Activated CD4-positive, alpha-beta T cell treated with anti-CD3 and anti-CD28 coated beads for 36 hours (primary cell): Measurements from ENCODE around the gene ATP5ME. TPM values are rescaled to one million over a fixed set of nuclear protein-coding genes. Genes with fewer than 3 reads are reported as not detected.

Experiments
- ATAC-seq: fragments of 200-7000 bp; cut with Tn5 transposase; one replicate; pipeline ENCODE4 v1.10.0; 2021; ENCODE audit warnings: mild to moderate bottlenecking, moderate library complexity
- CTCF ChIA-PET: fragments of 350-600 bp; sonication (Branson Sonifier 250); formaldehyde crosslinking; loops from one replicate; lab custom pipeline; 2021; ENCODE audit warnings: antibody characterized with exemption; lab: Charles Lee
- POLR2A ChIA-PET: fragments of 350-600 bp; sonication (Branson Sonifier 250); formaldehyde crosslinking; loops from one replicate; lab custom pipeline; 2021; ENCODE audit warnings: antibody characterized with exemption, inconsistent platforms; lab: Charles Lee
- DNase-seq: peaks from one replicate; pipeline ENCODE4 v3.0.0-alpha.2; 2020
- H3K27ac Mint-ChIP-seq: one replicate; pipeline ENCODE4 v1.8.0; 2021; ENCODE audit warnings: mixed read lengths
- H3K27me3 Mint-ChIP-seq: one replicate; pipeline ENCODE4 v1.8.0; 2021; ENCODE audit warnings: mixed read lengths
- H3K36me3 Mint-ChIP-seq: one replicate; pipeline ENCODE4 v1.8.0; 2021; ENCODE audit warnings: low read depth, mixed read lengths
- H3K4me1 Mint-ChIP-seq: one replicate; pipeline ENCODE4 v1.8.0; 2021; ENCODE audit warnings: mixed read lengths
- H3K4me3 Mint-ChIP-seq: one replicate; pipeline ENCODE4 v1.8.0; 2021; ENCODE audit warnings: mild to moderate bottlenecking, moderate library complexity, mixed read lengths
- H3K9me3 Mint-ChIP-seq: one replicate; pipeline ENCODE4 v1.8.0; 2021; ENCODE audit warnings: low read depth, mixed read lengths
- intact Hi-C, 2 experiments: fragments of 100-400 bp; cut with DNase I in 1 of 2; cut with micrococcal nuclease in 1 of 2; formaldehyde crosslinking; loops; one replicate each; pipeline versions ENCODE4 v1.14.2 to v1.15.1; 2022 to 2024; cut with DNase I, micrococcal nuclease
- total RNA-seq, 2 experiments: library from RNA; stranded (reverse); gene quantifications; one replicate each; pipeline ENCODE4 v1.2.3, GENCODE V29; 2021

ATP5ME gene
- total RNA-seq, 2 experiments from 2014 or later: 147 to 210 TPM

DNA sequence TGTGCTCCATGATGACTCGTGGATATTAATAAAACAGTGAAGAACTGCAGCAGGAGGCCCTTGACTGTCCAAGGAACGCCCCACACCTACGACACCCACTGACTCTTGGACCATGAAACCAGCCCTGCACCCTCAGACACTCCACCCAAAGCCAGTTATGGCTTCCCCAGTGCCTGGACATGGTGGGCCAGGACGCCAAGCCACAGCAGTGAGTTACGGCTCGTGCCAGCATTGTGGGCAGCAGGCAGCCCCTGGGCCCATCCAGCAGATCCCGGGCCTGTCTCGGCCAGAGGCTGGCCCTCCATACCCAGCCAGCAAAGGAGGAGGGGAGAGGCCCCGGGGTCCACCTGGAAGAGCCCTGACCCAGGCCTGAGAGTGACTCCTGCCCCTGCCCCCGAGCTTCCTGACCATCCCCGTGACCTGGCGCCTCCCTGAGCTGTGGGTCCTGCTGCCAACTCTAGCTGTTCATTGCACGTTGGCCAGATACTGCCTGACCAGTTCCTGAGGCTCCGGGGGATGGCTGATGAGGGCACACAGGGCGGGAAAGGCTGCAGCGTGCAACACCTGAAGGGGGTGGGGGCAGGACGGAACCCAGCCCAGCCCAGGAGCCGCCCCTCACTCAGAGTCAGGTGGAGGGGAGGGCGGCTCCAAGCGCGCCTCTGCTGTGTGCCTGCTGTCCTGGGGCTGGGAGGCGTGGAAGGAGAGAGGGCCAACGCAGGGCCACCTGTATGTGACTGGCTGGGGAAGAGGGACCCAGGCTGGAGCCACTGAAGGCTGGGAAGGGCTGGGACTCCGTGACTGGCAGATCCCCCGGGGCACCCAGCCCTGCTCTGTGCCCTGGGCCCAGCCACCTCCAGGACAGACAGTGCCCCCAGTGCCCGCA is 14.1 kb upstream of the ATP5ME start:
- DNase-seq (peak; percentile 9), ATAC-seq (no peak)
- Mint-ChIP-seq H3K9me3 (no peaks in the 10 kb centered on the region), H3K4me3 (no peak overlapping the region), H3K36me3 (no peaks in the 10 kb centered on the region), H3K27me3 (peaks cover 10% of the 10 kb centered on the region), H3K27ac (no peak overlapping the region), H3K4me1 (no peaks in the 10 kb centered on the region)
- POLR2A ChIA-PET: no interaction called here
- intact Hi-C loops: no loop called here
- CTCF ChIA-PET: interaction anchor here (0.7 kb wide), 1 partner anchor 657 kb away, joined by 3 read pairs; no protein-coding TSS in a partner anchor

DNA sequence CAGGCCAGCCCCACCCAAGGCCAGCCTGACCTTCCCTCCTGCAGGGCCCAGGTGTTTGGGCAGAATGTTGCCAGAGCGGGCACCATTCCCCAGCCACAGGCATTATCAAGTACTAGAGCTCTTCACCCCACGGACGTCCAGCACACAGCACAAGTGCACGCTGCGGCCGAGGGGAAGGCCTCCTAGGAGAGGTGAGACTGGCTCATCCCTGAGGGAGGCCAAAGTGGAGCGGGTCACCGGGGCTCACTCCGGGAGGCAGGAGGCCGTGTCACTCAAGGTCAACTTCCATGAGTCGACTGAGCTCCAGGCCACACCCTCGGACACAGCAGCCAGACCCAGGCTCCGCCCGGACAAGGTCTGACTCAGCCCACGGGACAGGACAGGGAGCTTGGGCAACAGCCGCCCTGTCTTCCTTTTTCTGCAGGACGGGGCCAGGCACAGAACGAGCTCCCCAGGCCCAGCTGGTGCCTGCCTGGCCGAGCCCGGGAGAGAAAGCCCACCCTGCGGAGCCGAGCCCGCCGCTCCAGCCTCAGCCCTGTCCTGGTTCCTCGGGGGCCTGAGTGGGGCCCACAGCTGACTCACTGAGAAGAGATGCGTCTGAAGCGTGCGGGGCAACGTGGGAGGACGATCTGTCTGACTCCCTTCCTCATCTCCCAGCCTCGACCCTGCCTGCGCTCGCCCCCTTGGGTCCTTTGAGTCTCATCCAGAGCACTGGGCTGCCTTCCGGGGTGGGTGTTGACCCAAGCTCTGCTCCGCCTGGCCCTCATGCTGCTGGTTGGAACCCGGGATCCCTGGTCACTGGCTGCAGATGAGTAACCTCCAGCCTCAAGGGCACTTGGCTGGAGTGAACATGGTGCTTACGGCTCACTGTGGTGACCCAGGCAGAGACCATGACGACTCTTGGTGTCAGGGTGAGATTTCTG is 13.2 kb upstream of the ATP5ME start:
- POLR2A ChIA-PET: interaction anchor here (0.8 kb wide), 1 partner anchor 80 kb away, joined by 3 read pairs; no protein-coding TSS in a partner anchor
- CTCF ChIA-PET: interaction anchor here (0.7 kb wide), 1 partner anchor 658 kb away, joined by 3 read pairs; no protein-coding TSS in a partner anchor
- H3K27me3 Mint-ChIP-seq: peaks cover 10% of the 10 kb centered on the region

DNA sequence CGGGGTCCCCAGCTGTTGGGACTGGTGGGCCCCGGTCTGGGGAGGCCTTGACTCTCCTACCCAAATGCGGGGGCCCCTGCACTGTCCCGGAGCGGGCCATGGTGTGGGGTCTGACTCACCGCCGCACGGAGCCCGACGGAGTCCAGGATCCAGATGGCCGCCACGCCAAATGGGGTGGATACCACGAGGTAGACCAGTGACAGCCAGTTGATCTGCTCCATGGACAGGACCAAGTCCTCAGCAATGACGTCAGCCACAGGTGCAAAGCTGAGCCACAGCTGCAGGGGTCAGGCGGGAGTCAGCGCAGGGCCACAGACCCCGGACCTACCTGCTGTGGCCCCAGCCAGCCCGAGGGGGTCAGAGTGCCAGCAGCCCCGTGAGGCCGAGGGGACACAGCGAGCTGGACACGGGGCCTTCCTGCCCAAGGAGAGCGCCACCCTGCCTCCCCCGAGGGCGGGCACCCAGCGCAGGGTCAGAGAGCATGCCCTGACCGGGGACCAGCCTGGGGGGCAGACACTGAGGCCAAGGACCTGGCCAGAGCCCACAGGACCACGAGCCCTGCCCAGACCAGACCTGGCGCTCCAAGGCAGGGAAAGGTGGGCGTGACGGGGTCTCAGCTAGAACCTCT is 12.5 kb upstream of the ATP5ME start:
- Mint-ChIP-seq H3K4me1 (no peaks in the 10 kb centered on the region), H3K4me3 (no peak overlapping the region), H3K9me3 (no peaks in the 10 kb centered on the region), H3K27me3 (peaks cover 10% of the 10 kb centered on the region), H3K36me3 (no peaks in the 10 kb centered on the region), H3K27ac (no peak overlapping the region)
- POLR2A ChIA-PET: interaction anchor here (0.8 kb wide), 1 partner anchor 80 kb away, joined by 3 read pairs; no protein-coding TSS in a partner anchor
- CTCF ChIA-PET: no interaction called here
- DNase-seq (no peak), ATAC-seq (no peak)
- intact Hi-C loops: no loop called here

More for the DNA sequence above, 13.2 kb upstream of the ATP5ME start:
- DNase-seq: peak; percentile 5
- no peaks in the 10 kb centered on the region for H3K36me3 Mint-ChIP-seq
- no peak overlapping the region for H3K27ac Mint-ChIP-seq
- no peaks in the 10 kb centered on the region for H3K9me3 Mint-ChIP-seq
- H3K4me3 Mint-ChIP-seq: no peak overlapping the region
- ATAC-seq: no peak
- intact Hi-C loops: no loop called here
- H3K4me1 Mint-ChIP-seq: no peaks in the 10 kb centered on the region

DNA sequence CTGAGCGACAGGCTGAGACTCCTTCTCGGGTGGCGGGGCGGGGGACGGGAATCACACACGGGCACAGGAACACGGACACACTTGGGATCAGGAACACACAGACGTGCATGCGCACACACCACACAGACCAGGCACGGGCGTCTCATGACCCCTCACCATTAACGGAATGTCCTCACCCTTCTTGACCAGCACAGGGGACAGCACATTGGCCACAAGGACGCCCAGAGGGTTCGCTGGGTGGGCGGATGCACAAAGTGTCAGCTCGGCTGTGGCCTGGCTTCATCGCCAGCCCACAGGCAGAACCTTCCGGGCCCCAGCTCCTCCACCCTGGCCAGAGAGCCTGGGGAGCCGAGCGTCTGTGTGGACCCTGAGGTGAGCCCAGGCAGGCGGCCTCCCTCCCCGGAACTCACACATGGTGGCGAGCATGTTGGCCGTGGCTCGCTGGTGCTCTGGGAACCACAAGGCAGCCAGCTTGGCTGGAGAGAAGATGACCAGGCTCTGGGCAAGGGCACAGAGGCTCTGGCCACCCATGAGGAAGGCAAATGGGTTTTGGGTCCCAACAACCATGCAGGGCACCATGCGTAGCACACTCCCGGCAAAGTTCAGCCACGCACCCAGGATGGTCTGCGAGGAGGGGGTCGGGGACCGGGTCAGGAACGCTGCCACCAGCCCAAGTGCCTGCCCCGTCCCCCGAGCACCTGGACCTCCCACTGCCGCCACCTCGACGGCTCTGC is 11.8 kb upstream of the ATP5ME start:
- CTCF ChIA-PET: no interaction called here
- DNase-seq (no peak), ATAC-seq (no peak)
- Mint-ChIP-seq H3K36me3 (no peaks in the 10 kb centered on the region), H3K4me1 (no peaks in the 10 kb centered on the region), H3K4me3 (no peak overlapping the region), H3K27ac (no peak overlapping the region), H3K9me3 (no peaks in the 10 kb centered on the region), H3K27me3 (peaks cover 10% of the 10 kb centered on the region)
- intact Hi-C loops: no loop called here
- POLR2A ChIA-PET: no interaction called here

DNA sequence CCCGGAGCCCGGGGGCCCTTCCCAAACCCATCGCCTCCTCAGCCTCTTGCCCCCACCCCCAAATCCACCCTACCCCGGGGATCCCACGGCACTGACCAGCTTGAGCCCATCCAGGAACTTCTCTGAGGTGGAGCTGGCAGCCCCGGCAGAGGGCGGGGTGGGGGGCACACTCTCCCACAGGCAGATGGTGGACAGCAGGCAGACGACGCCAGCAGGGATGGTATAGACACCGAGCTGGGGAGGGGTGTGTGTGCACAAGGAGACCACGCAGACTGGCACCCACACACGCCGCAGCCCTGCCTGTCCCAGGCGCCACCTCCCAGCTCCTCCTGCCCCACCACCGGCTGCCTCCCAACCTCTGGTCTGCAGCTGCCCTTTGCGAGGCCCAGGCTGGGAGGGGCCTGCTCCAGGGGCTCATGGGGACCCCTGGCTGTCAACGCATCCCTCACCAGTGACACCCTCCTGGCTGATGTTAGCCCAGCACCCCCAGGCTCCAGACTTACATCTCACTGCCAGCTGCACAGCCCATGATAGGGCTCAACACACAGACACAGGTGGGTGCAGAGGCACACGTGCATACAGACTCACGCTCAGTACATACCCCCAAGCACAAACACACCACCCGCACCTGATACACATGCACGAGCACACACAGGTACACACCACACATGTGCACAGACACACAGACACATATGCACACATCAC is 10.7 kb upstream of the ATP5ME start:
- Mint-ChIP-seq H3K27ac (no peak overlapping the region), H3K9me3 (no peaks in the 10 kb centered on the region), H3K36me3 (no peaks in the 10 kb centered on the region), H3K4me3 (no peak overlapping the region), H3K27me3 (peaks cover 5% of the 10 kb centered on the region), H3K4me1 (peaks cover 4% of the 10 kb centered on the region)
- ChIA-PET CTCF (interaction anchor here (0.6 to 1.4 kb wide), 3 partner anchors 14 to 257 kb away, joined by 3 to 6 read pairs (median 5); no protein-coding TSS in a partner anchor), POLR2A (no interaction called here)
- intact Hi-C loops: loop anchor here in 1 of 2 experiments (5.0 kb wide), 1 partner anchor 603 kb away; the partner anchor contains the start of gene MAEA
- DNase-seq: peak; percentile 5
- ATAC-seq: no peak

DNA sequence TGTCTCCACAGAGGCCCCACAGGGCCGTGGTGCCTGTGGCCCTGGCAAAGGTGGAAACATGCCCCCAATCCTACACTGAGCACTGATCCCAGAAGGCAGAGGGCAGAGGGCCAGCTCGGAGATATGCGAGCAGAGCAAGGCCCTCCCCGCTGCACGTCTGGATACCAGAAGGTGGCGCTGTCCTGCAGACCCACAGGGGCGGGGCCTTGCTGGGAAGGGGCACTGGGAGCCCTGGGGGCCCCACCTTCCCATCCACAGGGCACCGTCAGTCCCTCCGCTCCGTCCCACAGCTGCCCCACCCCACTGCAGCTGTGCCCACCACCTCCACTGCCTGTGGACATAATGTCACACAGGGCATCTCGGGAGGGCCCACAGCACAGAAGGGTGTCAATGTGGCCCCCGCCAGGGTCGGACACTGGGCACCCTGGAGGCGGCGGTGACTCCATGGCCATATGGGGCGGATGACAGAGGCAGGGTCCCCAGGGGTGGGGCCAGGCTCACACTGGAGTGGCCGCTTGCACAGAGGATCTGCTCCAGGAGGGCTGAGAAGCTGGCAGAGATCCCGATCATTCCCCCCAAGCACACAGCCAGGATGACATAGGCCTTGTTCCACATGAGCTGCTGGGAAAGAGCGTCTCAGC is 10.0 kb upstream of the ATP5ME start:
- H3K27me3 Mint-ChIP-seq: peaks cover 5% of the 10 kb centered on the region
- CTCF ChIA-PET: interaction anchor here (0.5 to 1.4 kb wide), 4 partner anchors 14 to 258 kb away, joined by 3 to 6 read pairs (median 4); no protein-coding TSS in a partner anchor

DNA sequence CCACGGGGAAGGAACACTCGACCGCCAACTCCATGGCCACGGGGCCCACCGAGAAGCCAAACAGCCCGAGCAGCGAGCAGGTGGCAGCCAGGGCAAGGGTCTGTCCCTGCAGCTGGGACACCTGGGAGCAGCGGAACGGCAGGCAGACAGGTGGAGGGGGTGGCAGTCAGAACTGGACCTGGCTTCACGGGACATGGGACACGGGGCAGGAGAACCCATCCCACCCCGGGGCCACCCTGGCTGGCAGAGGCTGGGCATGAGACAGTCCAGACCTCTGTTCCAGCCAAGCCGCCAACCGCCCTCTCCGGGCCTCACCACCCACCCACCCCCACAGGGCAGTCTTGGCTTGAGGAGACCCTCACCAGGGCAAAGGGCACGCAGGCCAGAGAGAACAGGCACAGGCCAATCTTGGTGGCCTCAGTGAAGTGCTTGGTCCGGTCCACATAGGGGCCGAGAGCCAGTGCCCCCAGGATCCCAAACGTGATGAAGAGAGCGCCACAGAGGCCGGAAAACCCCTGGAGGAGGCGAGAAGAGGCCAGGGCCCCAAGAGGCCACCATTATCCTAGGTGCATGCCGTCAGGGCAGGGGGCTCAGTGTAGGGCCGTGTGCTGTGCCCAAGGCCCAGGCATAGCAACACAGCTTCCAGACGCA is 9.3 kb upstream of the ATP5ME start:
- Mint-ChIP-seq H3K36me3 (no peaks in the 10 kb centered on the region), H3K27me3 (peaks cover 5% of the 10 kb centered on the region), H3K4me1 (peaks cover 4% of the 10 kb centered on the region), H3K9me3 (no peaks in the 10 kb centered on the region), H3K4me3 (no peak overlapping the region), H3K27ac (no peak overlapping the region)
- POLR2A ChIA-PET: no interaction called here
- CTCF ChIA-PET: interaction anchor here (0.5 to 1.4 kb wide), 2 partner anchors 15 to 141 kb away, joined by 3 to 6 read pairs; no protein-coding TSS in a partner anchor
- ATAC-seq: peak; percentile 13
- intact Hi-C loops: loop anchor here in 1 of 2 experiments (5.0 kb wide), 1 partner anchor 604 kb away; the partner anchor contains the start of gene MAEA
- DNase-seq: peak; percentile 13

More for the DNA sequence above, 10.0 kb upstream of the ATP5ME start:
- Mint-ChIP-seq H3K36me3 (no peaks in the 10 kb centered on the region), H3K9me3 (no peaks in the 10 kb centered on the region), H3K27ac (no peak overlapping the region), H3K4me3 (no peak overlapping the region), H3K4me1 (peaks cover 4% of the 10 kb centered on the region)
- DNase-seq (peak; percentile 72), ATAC-seq (peak; percentile 45)
- intact Hi-C loops: loop anchor here in 1 of 2 experiments (5.0 kb wide), 1 partner anchor 603 kb away; the partner anchor contains the start of gene MAEA
- POLR2A ChIA-PET: no interaction called here

DNA sequence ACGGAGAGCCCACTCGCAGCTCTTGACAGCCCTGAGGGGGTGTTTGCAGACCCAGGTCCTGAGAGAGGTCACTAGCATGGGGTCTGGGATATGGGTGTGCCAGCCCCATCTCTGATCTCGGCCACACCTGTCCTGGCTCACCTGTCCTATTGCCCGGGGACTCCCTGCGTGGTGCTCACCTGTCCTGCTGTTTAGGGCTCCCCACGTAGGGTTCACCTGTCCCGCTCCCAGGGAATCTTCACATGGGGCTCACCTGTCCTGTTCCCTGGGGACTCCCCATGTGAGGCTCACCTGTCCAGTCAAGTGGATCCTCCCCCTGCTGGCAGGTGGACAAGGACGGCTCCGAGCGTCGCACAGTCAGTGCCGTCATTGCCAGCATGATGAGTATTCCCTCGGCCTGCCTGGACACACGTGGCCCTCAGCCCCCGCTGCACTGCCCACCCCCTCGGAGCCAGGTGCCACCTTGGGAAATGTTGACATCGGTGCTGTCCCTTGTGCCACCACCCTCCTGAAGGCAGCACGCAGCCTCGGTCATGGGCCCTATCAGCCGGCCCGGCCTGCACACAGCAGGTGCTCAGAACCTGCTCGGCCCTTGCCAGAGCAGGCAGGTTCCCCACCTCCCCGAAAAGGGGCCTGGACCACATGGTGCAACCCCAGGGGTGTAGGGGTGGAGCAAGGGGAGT is 8.6 kb upstream of the ATP5ME start:
- H3K4me1 Mint-ChIP-seq: peaks cover 4% of the 10 kb centered on the region
- ChIA-PET CTCF (no interaction called here), POLR2A (no interaction called here)
- intact Hi-C loops: loop anchor here in 1 of 2 experiments (5.0 kb wide), 1 partner anchor 605 kb away; the partner anchor contains the start of gene MAEA
- no peak for ATAC-seq
- no peak overlapping the region for H3K4me3 Mint-ChIP-seq
- no peaks in the 10 kb centered on the region for H3K36me3 Mint-ChIP-seq
- H3K27ac Mint-ChIP-seq: no peak overlapping the region
- no peaks in the 10 kb centered on the region for H3K9me3 Mint-ChIP-seq
- DNase-seq: peak; percentile 7
- H3K27me3 Mint-ChIP-seq: peaks cover under 1% of the 10 kb centered on the region
